PC-9 (cell line): ENCODE data around the gene TRABD2B.

Source experiments
- CTCF ChIP-seq: fragments of 200-600 bp; sonication (generic); conservative IDR thresholded peaks from 2 replicates; pipeline ENCODE4 v1.6.1; 2017; ENCODE audit warnings: mixed run types, antibody characterized with exemption, mild to moderate bottlenecking, moderate library complexity
- EZH2 ChIP-seq: fragments of 200-600 bp; sonication (generic); IDR thresholded peaks from 2 replicates; pipeline ENCODE4 v1.8.0; 2017; ENCODE audit warnings: antibody characterized with exemption, low read depth

- no peak for TF ChIP-seq CTCF
- no peak for TF ChIP-seq EZH2
Measured at GRCh38 chr1:47835409-47835808, 161.8 kb downstream of the TRABD2B start.
